Transverse colon (tissue), 4 donors: ENCODE results near the gene TMEM150B.

Experiments used
- POLR2AphosphoS5 ChIP-seq, 3 donors: sonication (generic); formaldehyde crosslinking; IDR thresholded peaks; one replicate each; pipeline ENCODE4 v1.6.1; 2016; ENCODE audit warnings: antibody characterized with exemption in 3 of 3
- TF ChIP-seq, protein P1 (sequence below), 5 experiments: fragments of 200-600 bp in 3 of 5; fragments of 450-650 bp in 2 of 5; sonication (generic) in 3 of 5; IDR thresholded peaks; 1 replicate in 2 of 5; 2 replicates in 3 of 5; pipeline ENCODE4 v1.5.1; 2016 to 2017; ENCODE audit warnings: antibody characterized with exemption in 5 of 5, inconsistent platforms in 3 of 5, mild to moderate bottlenecking in 2 of 5, moderate library complexity in 1 of 5

GRCh38 chr19:55353803-55354697 lies 28.9 kb upstream of the TMEM150B start:
- TF ChIP-seq POLR2AphosphoS5 (IDR thresholded peaks at IDR 0.05): peak; percentile 41 to 61 (median 60)
- TF ChIP-seq, protein P1, sequence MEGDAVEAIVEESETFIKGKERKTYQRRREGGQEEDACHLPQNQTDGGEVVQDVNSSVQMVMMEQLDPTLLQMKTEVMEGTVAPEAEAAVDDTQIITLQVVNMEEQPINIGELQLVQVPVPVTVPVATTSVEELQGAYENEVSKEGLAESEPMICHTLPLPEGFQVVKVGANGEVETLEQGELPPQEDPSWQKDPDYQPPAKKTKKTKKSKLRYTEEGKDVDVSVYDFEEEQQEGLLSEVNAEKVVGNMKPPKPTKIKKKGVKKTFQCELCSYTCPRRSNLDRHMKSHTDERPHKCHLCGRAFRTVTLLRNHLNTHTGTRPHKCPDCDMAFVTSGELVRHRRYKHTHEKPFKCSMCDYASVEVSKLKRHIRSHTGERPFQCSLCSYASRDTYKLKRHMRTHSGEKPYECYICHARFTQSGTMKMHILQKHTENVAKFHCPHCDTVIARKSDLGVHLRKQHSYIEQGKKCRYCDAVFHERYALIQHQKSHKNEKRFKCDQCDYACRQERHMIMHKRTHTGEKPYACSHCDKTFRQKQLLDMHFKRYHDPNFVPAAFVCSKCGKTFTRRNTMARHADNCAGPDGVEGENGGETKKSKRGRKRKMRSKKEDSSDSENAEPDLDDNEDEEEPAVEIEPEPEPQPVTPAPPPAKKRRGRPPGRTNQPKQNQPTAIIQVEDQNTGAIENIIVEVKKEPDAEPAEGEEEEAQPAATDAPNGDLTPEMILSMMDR (IDR thresholded peaks at IDR 0.05): no peak
